IgD-negative memory B cell (primary cell): Measurements from ENCODE around the gene EVI5L. TPM values are rescaled to one million over a fixed set of nuclear protein-coding genes. Genes with fewer than 3 reads are reported as not detected.

Experiments
- H3K27ac Mint-ChIP-seq, 3 donors: one replicate each; pipeline ENCODE4 v1.8.0; 2020 to 2022; ENCODE audit warnings: mild to moderate bottlenecking in 3 of 3, mixed read lengths in 3 of 3, moderate library complexity in 1 of 3
- H3K27me3 Mint-ChIP-seq: one replicate; pipeline ENCODE4 v1.8.0; 2021; ENCODE audit warnings: mixed read lengths
- H3K36me3 Mint-ChIP-seq: one replicate; pipeline ENCODE4 v1.8.0; 2020; ENCODE audit warnings: mild to moderate bottlenecking, mixed read lengths
- H3K4me1 Mint-ChIP-seq, 3 donors: one replicate each; pipeline ENCODE4 v1.8.0; 2020 to 2022; ENCODE audit warnings: mixed read lengths in 3 of 3, mild to moderate bottlenecking in 1 of 3
- H3K4me3 Mint-ChIP-seq, 4 donors: one replicate each; pipeline ENCODE4 v1.8.0; 2020 to 2022; ENCODE audit warnings: mild to moderate bottlenecking in 4 of 4, mixed read lengths in 4 of 4, moderate library complexity in 3 of 4
- H3K9me3 Mint-ChIP-seq, 3 donors: one replicate each; pipeline ENCODE4 v1.8.0; 2020 to 2021; ENCODE audit warnings: mixed read lengths in 3 of 3, mild to moderate bottlenecking in 1 of 3
- polyA plus RNA-seq: library from polyadenylated mRNA; unstranded; fragments of 300-500 nt; fragmentation: Illumina TruSeq; gene quantifications from one replicate; pipeline ENCODE4 v1.2.3, GENCODE V29; 2021

EVI5L gene
- polyA plus RNA-seq, 1 donor from 2014 or later = 3.2 TPM

DNA sequence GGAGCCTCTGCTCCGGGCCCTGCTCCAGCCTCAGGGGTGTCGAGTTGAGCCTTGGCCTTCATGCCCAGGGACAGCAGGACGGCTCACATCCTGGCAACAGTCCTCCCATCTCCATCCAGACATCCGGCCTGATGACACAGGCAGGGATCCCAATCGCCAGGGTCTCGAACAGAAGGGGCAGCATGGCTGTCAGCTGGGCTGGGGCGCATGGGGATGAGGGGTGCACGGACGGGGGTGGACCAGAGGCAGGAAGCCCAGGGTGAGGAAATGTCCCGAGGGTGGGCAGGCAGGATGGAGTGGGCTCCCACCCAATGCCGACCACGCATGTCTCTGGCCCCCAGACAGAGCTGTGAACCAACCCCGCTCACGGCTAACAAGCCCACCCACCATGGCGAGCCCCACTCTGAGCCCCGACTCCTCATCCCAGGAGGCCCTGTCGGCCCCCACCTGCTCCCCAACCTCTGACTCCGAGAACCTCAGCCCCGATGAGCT, 16.2 kb downstream of the EVI5L start:
- no peak overlapping the region for H3K27ac Mint-ChIP-seq

GRCh38 chr19:7847664-7848063, 17.6 kb downstream of the EVI5L start:
- no peaks in the 10 kb centered on the region for H3K9me3 Mint-ChIP-seq
- H3K27me3 Mint-ChIP-seq = no peaks in the 10 kb centered on the region
- H3K27ac Mint-ChIP-seq = no peak overlapping the region
- H3K4me3 Mint-ChIP-seq = no peak overlapping the region
- no peaks in the 10 kb centered on the region for H3K4me1 Mint-ChIP-seq
- peaks cover 2% of the 10 kb centered on the region for H3K36me3 Mint-ChIP-seq

More for the DNA sequence above, 16.2 kb downstream of the EVI5L start:
- no peak overlapping the region for H3K4me3 Mint-ChIP-seq
- no peaks in the 10 kb centered on the region for H3K36me3 Mint-ChIP-seq
- no peaks in the 10 kb centered on the region for H3K9me3 Mint-ChIP-seq
- H3K4me1 Mint-ChIP-seq = no peaks in the 10 kb centered on the region
- no peaks in the 10 kb centered on the region for H3K27me3 Mint-ChIP-seq

DNA sequence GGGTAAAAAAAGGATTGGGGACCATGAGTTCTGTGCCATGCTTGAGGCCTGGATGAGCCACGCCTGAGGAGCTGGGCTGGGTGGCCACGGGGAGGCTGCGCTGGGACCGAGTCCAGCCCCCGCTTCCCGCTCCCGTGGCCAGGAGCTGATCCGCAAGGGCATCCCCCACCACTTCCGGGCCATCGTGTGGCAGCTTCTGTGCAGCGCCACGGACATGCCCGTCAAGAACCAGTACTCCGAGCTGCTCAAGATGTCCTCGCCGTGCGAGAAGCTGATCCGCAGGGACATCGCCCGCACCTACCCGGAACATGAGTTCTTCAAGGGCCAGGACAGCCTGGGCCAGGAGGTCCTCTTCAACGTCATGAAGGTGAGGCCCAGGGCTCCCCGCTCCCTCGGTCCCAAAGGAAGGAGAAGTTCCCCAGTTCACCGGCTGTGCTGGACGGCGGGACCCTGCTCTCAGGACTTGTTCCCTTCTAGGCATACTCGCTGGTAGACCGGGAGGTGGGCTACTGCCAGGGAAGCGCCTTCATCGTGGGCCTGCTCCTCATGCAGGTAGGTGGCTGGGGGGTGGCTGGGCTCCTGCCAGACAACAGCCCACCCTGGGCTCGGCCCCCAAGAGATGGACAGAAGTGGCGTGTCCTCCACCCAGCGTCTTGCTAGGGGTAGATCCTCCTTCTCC, 18.9 kb downstream of the EVI5L start:
- H3K4me1 Mint-ChIP-seq = peaks cover 0 to 3% (median 2%) of the 10 kb centered on the region in 3 donors
- peaks cover 3% of the 10 kb centered on the region for H3K27me3 Mint-ChIP-seq
- no peak overlapping the region for H3K4me3 Mint-ChIP-seq
- H3K27ac Mint-ChIP-seq = no peak overlapping the region
- H3K36me3 Mint-ChIP-seq = peaks cover 2% of the 10 kb centered on the region
- no peaks in the 10 kb centered on the region for H3K9me3 Mint-ChIP-seq

DNA sequence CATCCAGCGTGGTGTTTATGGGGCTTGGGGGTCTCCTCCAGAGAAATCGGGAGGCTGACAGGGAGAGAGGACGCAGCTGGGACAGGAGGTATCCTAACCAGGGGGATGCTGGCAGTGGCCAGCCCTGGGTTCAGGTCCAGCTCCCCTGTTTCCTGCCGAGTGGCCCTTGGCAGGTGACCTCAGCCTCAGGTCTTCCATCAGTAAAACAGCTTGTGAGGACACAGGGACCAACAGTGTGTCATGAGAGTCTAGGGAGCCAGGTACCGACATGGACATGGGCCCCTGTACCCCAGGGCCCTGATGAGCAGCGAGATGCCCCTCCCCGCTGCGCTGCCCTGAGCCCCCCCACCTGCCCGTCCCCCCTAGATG, 19.6 kb downstream of the EVI5L start:
- Mint-ChIP-seq H3K4me1 (peaks cover 0 to 3% (median 2%) of the 10 kb centered on the region in 3 donors), H3K4me3 (no peak overlapping the region), H3K36me3 (peaks cover 2% of the 10 kb centered on the region), H3K9me3 (no peaks in the 10 kb centered on the region), H3K27me3 (peaks cover 3% of the 10 kb centered on the region), H3K27ac (no peak overlapping the region)

GRCh38 chr19:7850000-7850813, 20.2 kb downstream of the EVI5L start:
- Mint-ChIP-seq H3K4me1 (peaks cover 0 to 3% (median 2%) of the 10 kb centered on the region in 3 donors), H3K27me3 (peaks cover 3% of the 10 kb centered on the region), H3K27ac (no peak overlapping the region), H3K36me3 (peaks cover 2% of the 10 kb centered on the region), H3K4me3 (no peak overlapping the region), H3K9me3 (no peaks in the 10 kb centered on the region)

GRCh38 chr19:7850945-7851622, 21.1 kb downstream of the EVI5L start:
- Mint-ChIP-seq H3K4me1 (peaks cover 0 to 3% (median 2%) of the 10 kb centered on the region in 3 donors), H3K27me3 (peaks cover 8% of the 10 kb centered on the region), H3K4me3 (no peak overlapping the region), H3K9me3 (no peaks in the 10 kb centered on the region), H3K27ac (no peak overlapping the region), H3K36me3 (peaks cover 2% of the 10 kb centered on the region)

- no peak overlapping the region for H3K27ac Mint-ChIP-seq
- H3K36me3 Mint-ChIP-seq = peaks cover 2% of the 10 kb centered on the region
- H3K4me1 Mint-ChIP-seq = peaks cover 0 to 3% (median 2%) of the 10 kb centered on the region in 3 donors
- peaks cover 8% of the 10 kb centered on the region for H3K27me3 Mint-ChIP-seq
- H3K9me3 Mint-ChIP-seq = no peaks in the 10 kb centered on the region
- no peak overlapping the region for H3K4me3 Mint-ChIP-seq
Measured at GRCh38 chr19:7851623-7852500, 21.8 kb downstream of the EVI5L start.

DNA sequence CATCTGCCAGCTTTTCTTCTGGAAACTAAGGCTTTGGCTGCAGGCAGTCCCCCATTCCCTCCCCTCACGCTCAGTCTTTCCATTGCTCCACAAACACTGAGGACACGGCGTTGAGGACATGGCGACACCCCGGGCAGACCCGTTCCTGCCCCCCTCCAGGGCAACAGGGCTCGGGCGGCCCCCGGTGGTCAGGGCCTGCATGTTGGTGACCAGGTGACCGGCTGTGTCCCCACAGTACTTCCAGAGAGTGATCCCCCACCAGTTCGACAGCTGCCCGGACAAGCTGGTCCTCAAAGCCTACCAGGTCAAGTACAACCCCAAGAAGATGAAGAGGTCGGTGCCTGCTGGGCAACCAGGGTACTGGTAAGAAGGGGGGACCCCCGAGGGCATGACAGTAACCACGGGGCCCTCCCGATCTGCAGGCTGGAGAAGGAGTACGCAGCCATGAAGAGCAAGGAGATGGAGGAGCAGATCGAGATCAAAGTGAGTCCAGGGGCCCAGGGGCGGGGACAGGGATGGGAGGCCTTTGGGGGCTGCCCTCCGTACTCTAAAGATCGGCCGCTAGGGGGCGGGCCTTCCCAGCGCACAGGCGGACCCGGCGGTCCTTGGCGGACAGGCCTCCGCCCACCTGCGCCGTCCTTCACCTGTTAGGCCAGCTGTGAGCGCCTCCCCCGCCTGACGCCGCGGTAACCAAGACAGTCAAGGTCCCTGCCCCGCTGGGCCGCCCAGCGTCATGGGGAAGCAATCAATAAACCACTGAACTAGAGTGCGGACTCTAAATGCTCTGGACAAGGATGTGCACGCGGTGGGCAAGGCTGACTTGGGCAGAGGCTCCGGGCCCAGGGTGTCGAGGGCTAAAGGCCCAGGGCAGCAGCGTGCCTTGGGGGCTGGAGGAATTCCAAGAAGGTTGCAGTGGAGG, 23.1 kb downstream of the EVI5L start:
- no peaks in the 10 kb centered on the region for H3K9me3 Mint-ChIP-seq
- H3K27ac Mint-ChIP-seq = peak overlapping the region in 1 of 3 donors; percentile 45
- H3K27me3 Mint-ChIP-seq = peaks cover 8% of the 10 kb centered on the region
- H3K4me3 Mint-ChIP-seq = no peak overlapping the region
- H3K4me1 Mint-ChIP-seq = peaks cover 0 to 3% (median 2%) of the 10 kb centered on the region in 3 donors
- peaks cover 2% of the 10 kb centered on the region for H3K36me3 Mint-ChIP-seq

- Mint-ChIP-seq H3K4me1 (peaks cover 0 to 3% (median 2%) of the 10 kb centered on the region in 3 donors), H3K4me3 (no peak overlapping the region), H3K36me3 (peaks cover 2% of the 10 kb centered on the region), H3K27me3 (peaks cover 12% of the 10 kb centered on the region), H3K27ac (no peak overlapping the region), H3K9me3 (no peaks in the 10 kb centered on the region)
Measured at GRCh38 chr19:7853770-7854128, 23.7 kb downstream of the EVI5L start.

DNA sequence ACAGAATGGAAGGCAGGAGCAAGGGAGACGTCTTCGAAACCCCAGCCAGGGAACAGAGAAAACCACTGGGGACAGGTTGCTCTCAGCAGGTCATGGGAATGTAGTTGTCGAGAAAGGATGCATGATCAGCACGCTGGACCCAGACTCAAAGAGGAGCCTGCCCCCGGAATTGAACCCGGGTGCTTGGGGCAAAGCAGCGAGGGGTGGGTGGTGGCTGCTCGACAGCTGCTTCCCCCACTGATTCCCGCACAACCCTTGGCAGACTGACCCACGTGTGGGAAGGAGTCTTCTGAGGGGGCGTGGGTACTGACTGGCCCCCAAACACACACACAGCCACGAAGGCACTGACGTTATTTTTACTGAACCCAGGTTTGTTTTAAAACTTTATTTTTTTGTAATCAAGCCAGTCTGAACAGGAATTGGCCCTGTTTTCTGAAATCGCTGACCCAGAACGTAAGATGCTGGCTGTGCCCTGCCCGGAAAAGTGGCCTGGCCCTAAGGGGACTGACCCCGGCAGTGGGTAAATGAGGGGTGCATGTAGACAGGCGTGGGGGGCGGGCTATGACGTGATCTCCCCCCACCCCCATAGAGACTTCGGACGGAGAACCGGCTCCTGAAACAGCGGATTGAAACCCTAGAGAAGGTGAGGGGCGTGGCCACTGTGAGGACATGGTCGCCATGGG, 25.5 kb downstream of the EVI5L start:
- no peak overlapping the region for H3K4me3 Mint-ChIP-seq
- no peak overlapping the region for H3K27ac Mint-ChIP-seq

DNA sequence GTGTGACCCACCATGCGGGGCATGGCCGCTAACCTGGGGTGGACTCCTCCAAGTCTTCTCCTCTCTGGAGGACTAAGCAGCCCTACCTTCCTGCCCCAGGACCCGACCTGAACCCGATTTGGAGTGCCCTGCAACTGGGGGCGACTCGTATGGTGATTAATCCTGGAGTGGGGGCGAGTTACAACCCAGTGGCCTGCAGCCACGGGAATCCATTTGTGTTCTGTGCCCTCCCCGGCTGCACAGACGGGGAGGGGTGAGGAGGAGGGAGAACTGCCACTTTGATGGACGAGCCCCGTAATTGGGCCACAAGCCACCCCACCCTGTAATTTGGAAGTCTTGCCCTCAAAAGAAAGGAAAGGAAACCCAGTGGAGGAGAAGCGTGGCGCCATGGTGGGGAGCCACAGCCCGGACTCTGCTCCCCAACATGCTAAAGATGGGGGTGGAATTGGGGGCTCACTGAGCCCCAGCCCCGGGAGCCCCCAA, 26.1 kb downstream of the EVI5L start:
- Mint-ChIP-seq H3K4me1 (peaks cover 0 to 3% (median 2%) of the 10 kb centered on the region in 3 donors), H3K27me3 (peaks cover 26% of the 10 kb centered on the region), H3K4me3 (no peak overlapping the region), H3K27ac (no peak overlapping the region), H3K9me3 (no peaks in the 10 kb centered on the region), H3K36me3 (peaks cover 4% of the 10 kb centered on the region)

More for the DNA sequence above, 25.5 kb downstream of the EVI5L start:
- peaks cover 0 to 3% (median 2%) of the 10 kb centered on the region in 3 donors for H3K4me1 Mint-ChIP-seq
- H3K27me3 Mint-ChIP-seq = peaks cover 20% of the 10 kb centered on the region
- peaks cover 2% of the 10 kb centered on the region for H3K36me3 Mint-ChIP-seq
- no peaks in the 10 kb centered on the region for H3K9me3 Mint-ChIP-seq

GRCh38 chr19:7856679-7857663, 27.0 kb downstream of the EVI5L start:
- H3K4me1 Mint-ChIP-seq = peaks cover 0 to 3% (median 2%) of the 10 kb centered on the region in 3 donors
- peaks cover 32% of the 10 kb centered on the region for H3K27me3 Mint-ChIP-seq
- no peaks in the 10 kb centered on the region for H3K9me3 Mint-ChIP-seq
- peaks cover 2% of the 10 kb centered on the region for H3K36me3 Mint-ChIP-seq
- H3K4me3 Mint-ChIP-seq = no peak overlapping the region
- no peak overlapping the region for H3K27ac Mint-ChIP-seq
